ENCODE measurements around the gene KAZN.

Gene KAZN

DNA sequence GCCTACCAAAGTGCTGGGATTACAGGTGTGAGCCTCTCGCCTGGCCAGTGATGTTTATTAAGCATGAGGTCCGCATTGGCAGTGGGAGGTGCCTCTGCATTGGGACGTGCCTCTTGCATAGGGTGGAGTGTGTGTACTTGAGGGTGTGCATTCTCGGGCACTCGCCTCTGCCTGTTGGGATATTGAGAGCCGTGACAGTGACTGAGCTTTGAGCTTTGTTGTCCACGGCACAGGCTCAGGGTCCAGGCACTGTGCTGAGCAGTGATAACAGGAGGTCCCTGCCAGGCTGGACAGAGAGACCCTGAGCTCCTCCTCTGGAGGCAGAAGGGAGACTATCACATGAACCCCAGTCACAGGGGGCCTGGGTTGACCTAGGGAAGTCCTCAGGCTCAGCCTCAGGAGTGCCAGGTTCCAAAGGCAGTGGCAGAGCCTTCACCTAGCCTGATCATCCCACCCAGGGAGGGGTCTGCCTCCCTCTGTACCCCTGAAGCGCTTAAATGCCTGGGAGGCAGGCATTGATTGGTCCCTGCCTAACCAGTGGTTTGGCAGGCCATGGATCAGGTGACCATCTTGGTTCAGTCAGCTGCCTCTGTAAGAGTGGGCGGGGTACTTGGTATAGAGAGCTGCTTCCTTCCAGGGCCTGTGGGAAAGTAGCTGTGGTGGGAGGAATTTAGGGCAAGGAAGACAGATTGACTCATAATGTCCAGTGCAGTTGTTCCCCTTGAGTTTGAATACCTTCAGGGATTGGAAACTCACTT lies 341.2 kb downstream of the KAZN start:
- no peaks in the 10 kb centered on the region for H4K20me1 ChIP-seq (ENCODE audit: insufficient read depth, low read length)

DNA sequence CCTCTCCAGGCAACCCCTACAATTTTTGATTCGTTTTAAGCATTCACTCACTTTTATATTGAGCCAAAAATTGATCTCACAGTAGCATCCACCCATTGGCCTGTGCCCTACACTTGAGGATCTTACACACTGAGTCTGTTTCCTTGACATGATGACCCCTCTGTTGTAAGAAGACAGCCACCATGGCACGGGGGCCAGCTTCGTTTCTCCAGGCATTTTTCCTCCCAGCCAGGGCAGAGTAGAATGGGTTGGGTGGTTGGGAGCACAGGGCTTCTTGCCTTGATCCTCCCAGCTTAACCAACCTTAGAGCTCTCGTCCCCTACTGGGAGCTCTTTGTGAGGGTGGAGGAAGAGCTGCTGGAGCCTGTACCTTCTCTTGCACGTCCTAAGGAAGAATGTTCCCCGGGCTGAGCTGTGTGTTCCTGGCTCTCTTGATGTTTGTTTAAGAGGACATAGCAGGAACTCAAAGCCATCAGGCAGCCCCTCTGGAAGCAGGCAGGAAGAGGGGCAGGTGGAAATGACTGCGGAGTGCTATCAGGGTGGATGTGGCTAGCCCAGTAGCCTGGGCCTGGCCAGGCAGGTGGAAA lies 341.9 kb downstream of the KAZN start:
- Histone ChIP-seq H2AFZ (ENCODE audit: low read length) (no peak overlapping the region), H3K79me2 (ENCODE audit: insufficient read depth, low read length) (no peaks in the 10 kb centered on the region), H3K4me3 (ENCODE audit: low read depth, low read length, poor library complexity, severe bottlenecking) (no peak overlapping the region), H3F3A (ENCODE audit: insufficient read depth, low read length) (no peaks in the 10 kb centered on the region), H4K20me1 (ENCODE audit: insufficient read depth, low read length) (no peaks in the 10 kb centered on the region), H3K9ac (ENCODE audit: low read length) (no peak overlapping the region), H3K27me3 (ENCODE audit: insufficient read depth, low read length) (0 out of 2 replicates have a peak, but pooled peaks cover 8% of the 10 kb centered on the region), H3K4me2 (ENCODE audit: low read length) (no peak overlapping the region), H3K4me1 (ENCODE audit: insufficient read depth, low read length, severe bottlenecking) (peaks cover 42% of the 10 kb centered on the region), H3K9me3 (ENCODE audit: low read length) (no peaks in the 10 kb centered on the region), H3K36me3 (ENCODE audit: insufficient read depth, low read length) (no peaks in the 10 kb centered on the region), H3K9me2 (ENCODE audit: low read depth, low read length) (no peaks in the 10 kb centered on the region), H3K27ac (ENCODE audit: low read depth, low read length, poor library complexity, severe bottlenecking) (no peak overlapping the region)
- TF ChIP-seq, protein P1, sequence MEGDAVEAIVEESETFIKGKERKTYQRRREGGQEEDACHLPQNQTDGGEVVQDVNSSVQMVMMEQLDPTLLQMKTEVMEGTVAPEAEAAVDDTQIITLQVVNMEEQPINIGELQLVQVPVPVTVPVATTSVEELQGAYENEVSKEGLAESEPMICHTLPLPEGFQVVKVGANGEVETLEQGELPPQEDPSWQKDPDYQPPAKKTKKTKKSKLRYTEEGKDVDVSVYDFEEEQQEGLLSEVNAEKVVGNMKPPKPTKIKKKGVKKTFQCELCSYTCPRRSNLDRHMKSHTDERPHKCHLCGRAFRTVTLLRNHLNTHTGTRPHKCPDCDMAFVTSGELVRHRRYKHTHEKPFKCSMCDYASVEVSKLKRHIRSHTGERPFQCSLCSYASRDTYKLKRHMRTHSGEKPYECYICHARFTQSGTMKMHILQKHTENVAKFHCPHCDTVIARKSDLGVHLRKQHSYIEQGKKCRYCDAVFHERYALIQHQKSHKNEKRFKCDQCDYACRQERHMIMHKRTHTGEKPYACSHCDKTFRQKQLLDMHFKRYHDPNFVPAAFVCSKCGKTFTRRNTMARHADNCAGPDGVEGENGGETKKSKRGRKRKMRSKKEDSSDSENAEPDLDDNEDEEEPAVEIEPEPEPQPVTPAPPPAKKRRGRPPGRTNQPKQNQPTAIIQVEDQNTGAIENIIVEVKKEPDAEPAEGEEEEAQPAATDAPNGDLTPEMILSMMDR (IDR thresholded peaks at IDR 0.05; ENCODE audit: low read length), result no peak
- TF ChIP-seq EZH2 (IDR thresholded peaks at IDR 0.05; ENCODE audit: borderline replicate concordance, low read length), result no peak

More for the DNA sequence above, 341.2 kb downstream of the KAZN start:
- no peak overlapping the region for H2AFZ ChIP-seq (ENCODE audit: low read length)
- no peaks in the 10 kb centered on the region for H3K9me2 ChIP-seq (ENCODE audit: low read depth, low read length)
- no peaks in the 10 kb centered on the region for H3K9me3 ChIP-seq (ENCODE audit: low read length)
- H3K36me3 ChIP-seq (ENCODE audit: insufficient read depth, low read length), result no peaks in the 10 kb centered on the region
- no peak overlapping the region for H3K4me2 ChIP-seq (ENCODE audit: low read length)
- H3K9ac ChIP-seq (ENCODE audit: low read length), result no peak overlapping the region
- H3F3A ChIP-seq (ENCODE audit: insufficient read depth, low read length), result no peaks in the 10 kb centered on the region
- no peak overlapping the region for H3K4me3 ChIP-seq (ENCODE audit: low read depth, low read length, poor library complexity, severe bottlenecking)
- no peaks in the 10 kb centered on the region for H3K79me2 ChIP-seq (ENCODE audit: insufficient read depth, low read length)
- H3K27ac ChIP-seq (ENCODE audit: low read depth, low read length, poor library complexity, severe bottlenecking), result no peak overlapping the region
- TF ChIP-seq, protein P1 (IDR thresholded peaks at IDR 0.05; ENCODE audit: low read length), result no peak
- TF ChIP-seq EZH2 (IDR thresholded peaks at IDR 0.05; ENCODE audit: borderline replicate concordance, low read length), result no peak
- H3K27me3 ChIP-seq (ENCODE audit: insufficient read depth, low read length), result 0 out of 2 replicates have a peak, but pooled peaks cover 8% of the 10 kb centered on the region
- peaks cover 37% of the 10 kb centered on the region for H3K4me1 ChIP-seq (ENCODE audit: insufficient read depth, low read length, severe bottlenecking)

DNA sequence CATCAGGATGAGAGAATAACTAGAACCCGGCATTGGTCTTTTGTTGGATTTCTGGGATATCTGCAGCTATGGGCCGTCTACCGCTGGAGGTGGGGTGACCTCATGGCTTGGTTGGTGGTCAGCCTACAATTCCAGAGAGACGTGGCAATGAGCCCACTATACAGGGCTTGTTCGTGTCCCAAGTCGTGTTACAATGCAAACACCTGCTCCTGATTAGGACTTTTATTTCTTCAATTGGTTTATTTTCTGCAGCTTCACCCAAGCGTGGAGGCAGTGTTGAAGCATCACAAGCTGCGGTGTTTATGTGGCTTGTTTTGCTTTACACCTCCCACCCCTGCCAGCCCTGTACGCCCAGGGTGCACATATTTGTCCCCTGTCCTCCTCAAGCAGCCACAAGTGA lies 343.4 kb downstream of the KAZN start:
- no peak for TF ChIP-seq EZH2 (IDR thresholded peaks at IDR 0.05; ENCODE audit: borderline replicate concordance, low read length)
- TF ChIP-seq, protein P1 (IDR thresholded peaks at IDR 0.05; ENCODE audit: low read length), result no peak
- H3K4me2 ChIP-seq (ENCODE audit: low read length), result peak overlapping the region; percentile 17; the same call in 1 of the 2 replicates
- H3K4me3 ChIP-seq (ENCODE audit: low read depth, low read length, poor library complexity, severe bottlenecking), result no peak overlapping the region
- no peaks in the 10 kb centered on the region for H3K36me3 ChIP-seq (ENCODE audit: insufficient read depth, low read length)
- no peak overlapping the region; the same call in 1 of the 2 replicates for H3K9ac ChIP-seq (ENCODE audit: low read length)
- H3K27ac ChIP-seq (ENCODE audit: low read depth, low read length, poor library complexity, severe bottlenecking), result peak overlapping the region; percentile 78
- H2AFZ ChIP-seq (ENCODE audit: low read length), result no peak overlapping the region
- peaks cover 57% of the 10 kb centered on the region for H3K4me1 ChIP-seq (ENCODE audit: insufficient read depth, low read length, severe bottlenecking)
- no peaks in the 10 kb centered on the region for H3K9me3 ChIP-seq (ENCODE audit: low read length)
- H3K79me2 ChIP-seq (ENCODE audit: insufficient read depth, low read length), result no peaks in the 10 kb centered on the region
- no peaks in the 10 kb centered on the region for H3K9me2 ChIP-seq (ENCODE audit: low read depth, low read length)
- no peaks in the 10 kb centered on the region for H3F3A ChIP-seq (ENCODE audit: insufficient read depth, low read length)
- 0 out of 2 replicates have a peak, but pooled peaks cover under 1% of the 10 kb centered on the region for H3K27me3 ChIP-seq (ENCODE audit: insufficient read depth, low read length)
- H4K20me1 ChIP-seq (ENCODE audit: insufficient read depth, low read length), result no peaks in the 10 kb centered on the region
